ENCODE results near the gene IRF3. TPM values are rescaled to one million over a fixed set of nuclear protein-coding genes. Genes with fewer than 3 reads are reported as not detected.
A peak's percentile ranks its signal among the peaks of the same experiment; 100 is the strongest.
"Not testable (repeated sequence)": the region's sequence is repeated elsewhere in the genome, so short reads cannot be mapped to it uniquely, and the experiment has no call there.

The IRF3 gene
- polyA plus RNA-seq, 4 donors: 34.9 to 76.8 (median 65.1) TPM

DNA sequence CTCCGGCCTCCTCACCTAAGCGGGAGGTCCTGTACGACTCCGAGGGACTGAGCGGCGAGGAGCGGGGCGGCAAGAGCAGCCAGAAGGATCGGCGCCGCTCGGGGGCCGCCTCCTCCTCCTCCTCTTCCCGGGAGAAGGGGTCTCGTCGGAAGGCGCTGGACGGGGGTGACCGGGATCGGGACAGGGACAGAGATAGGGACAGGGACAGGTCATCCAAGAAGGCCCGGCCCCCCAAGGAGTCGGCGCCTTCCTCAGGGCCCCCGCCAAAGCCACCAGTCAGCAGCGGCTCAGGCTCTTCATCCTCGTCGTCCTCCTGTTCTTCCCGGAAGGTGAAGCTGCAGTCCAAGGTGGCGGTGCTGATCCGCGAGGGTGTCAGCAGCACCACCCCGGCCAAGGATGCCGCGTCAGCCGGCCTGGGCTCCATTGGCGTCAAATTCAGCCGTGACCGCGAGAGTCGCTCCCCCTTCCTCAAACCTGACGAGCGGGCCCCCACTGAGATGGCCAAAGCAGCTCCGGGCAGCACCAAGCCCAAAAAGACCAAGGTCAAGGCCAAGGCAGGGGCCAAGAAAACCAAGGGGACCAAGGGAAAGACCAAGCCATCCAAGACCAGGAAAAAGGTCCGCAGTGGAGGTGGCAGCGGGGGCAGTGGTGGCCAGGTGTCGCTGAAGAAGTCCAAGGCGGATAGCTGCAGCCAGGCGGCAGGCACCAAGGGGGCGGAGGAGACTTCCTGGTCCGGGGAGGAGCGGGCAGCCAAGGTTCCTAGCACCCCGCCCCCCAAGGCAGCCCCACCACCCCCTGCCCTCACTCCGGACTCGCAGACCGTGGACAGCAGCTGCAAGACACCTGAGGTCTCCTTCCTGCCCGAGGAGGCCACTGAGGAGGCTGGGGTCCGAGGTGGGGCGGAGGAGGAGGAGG is 12.8 kb downstream of the IRF3 start:
- no peak for DNase-seq (ENCODE audit: low read depth in 4 of 4, low spot score in 2 of 4)

DNA sequence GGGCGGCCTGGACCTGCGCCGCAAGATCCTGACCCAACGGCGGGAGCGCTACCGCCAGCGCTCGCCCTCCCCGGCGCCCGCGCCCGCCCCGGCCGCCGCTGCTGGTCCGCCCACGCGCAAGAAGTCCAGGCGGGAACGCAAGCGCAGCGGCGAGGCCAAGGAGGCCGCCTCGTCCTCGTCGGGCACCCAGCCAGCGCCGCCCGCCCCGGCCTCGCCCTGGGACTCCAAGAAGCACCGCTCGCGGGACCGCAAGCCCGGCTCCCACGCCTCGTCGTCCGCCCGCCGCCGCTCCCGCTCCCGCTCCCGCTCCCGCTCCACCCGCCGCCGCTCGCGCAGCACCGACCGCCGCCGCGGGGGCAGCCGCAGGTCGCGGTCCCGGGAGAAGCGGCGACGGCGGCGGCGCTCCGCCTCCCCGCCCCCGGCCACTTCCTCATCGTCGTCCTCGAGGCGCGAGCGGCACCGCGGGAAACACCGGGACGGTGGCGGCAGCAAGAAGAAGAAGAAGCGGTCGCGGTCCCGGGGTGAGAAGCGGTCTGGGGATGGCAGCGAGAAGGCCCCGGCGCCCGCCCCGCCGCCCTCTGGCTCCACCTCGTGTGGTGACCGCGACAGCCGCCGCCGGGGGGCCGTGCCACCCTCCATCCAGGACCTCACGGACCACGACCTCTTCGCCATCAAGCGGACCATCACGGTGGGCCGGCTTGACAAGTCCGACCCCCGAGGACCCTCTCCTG is 13.7 kb downstream of the IRF3 start:
- no peak for DNase-seq (ENCODE audit: low read depth in 4 of 4, low spot score in 2 of 4)

DNA sequence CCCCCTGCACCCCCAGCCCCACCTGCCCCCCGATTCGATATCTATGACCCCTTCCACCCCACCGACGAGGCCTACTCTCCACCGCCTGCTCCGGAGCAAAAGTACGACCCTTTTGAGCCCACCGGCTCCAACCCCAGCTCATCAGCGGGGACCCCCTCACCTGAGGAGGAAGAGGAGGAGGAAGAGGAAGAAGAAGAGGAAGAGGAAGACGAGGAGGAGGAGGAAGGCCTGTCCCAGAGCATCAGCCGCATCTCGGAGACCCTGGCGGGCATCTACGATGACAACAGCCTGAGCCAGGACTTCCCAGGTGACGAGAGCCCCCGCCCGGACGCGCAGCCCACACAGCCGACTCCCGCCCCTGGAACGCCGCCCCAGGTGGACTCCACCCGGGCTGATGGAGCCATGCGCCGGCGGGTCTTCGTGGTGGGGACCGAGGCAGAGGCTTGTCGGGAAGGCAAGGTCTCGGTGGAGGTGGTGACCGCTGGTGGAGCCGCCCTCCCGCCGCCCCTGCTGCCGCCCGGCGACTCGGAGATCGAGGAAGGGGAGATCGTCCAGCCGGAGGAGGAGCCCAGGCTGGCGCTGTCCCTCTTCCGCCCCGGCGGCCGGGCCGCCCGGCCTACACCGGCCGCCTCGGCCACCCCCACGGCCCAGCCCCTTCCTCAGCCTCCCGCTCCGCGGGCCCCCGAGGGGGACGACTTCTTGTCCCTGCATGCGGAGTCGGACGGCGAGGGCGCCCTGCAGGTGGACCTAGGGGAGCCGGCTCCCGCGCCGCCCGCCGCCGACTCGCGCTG is 14.4 kb downstream of the IRF3 start:
- no peak for DNase-seq (ENCODE audit: low read depth in 4 of 4, low spot score in 2 of 4)

DNA sequence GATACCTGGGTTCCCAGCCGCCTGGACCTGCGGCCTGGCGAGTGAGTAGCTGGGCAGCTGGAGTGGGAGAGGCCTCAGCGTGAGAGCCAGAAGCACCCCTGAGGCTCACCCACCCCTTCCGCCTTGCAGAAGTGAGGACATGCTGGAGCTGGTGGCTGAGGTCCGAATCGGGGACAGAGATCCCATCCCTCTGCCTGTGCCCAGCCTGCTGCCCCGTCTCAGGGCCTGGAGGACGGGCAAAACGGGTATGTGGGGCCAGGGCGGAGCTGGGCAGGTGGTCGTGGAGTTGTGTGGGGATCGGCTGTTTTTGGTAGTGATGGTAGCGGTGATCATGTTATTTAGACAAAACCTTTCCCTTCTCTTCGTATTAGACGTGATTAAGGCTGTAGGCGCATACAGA is 19.1 kb downstream of the IRF3 start:
- no peak for DNase-seq (ENCODE audit: low read depth in 4 of 4, low spot score in 2 of 4)

DNA sequence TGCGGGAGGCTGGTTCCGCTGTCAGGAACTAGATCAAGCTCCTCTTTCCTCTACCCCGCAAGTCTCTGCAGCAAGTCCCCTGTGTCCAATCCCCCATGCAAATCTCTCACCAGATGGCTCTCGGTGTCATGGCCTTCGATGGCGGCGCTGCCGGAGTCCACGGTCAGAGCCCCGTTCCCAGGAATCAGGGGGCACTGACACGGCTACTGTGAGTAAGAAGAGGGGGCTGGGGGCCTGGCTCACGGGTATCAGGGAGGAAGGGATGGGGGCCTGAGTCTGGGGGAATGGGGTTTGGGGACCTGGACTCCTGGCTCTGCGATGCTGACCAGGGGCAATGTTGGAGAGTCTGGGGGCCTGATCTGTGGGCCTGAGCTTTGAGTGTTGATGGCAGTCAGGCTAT is 19.7 kb downstream of the IRF3 start:
- DNase-seq (ENCODE audit: low read depth in 4 of 4, low spot score in 2 of 4): no peak

DNA sequence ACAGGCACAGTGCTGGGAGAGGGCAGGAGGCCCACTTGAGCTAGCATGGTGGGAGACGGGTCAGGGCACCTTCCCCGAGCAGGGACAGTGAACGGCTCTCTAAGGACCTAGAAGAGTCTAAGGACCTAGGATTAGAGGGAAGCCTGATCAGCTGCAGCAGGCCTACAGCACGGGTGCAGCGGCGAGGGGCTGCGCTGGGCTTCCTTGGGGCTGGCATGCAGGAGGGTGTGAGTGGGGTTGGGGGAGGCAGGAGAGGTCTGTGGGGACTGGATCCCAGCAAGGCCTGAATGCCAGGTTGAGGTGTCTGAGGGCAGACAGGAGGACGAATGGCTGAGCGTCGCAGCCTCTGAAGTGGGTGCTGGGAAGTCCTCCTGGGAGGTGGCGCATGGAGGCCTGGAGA is 20.1 kb downstream of the IRF3 start:
- no peak for DNase-seq (ENCODE audit: low read depth in 4 of 4, low spot score in 2 of 4)

DNA sequence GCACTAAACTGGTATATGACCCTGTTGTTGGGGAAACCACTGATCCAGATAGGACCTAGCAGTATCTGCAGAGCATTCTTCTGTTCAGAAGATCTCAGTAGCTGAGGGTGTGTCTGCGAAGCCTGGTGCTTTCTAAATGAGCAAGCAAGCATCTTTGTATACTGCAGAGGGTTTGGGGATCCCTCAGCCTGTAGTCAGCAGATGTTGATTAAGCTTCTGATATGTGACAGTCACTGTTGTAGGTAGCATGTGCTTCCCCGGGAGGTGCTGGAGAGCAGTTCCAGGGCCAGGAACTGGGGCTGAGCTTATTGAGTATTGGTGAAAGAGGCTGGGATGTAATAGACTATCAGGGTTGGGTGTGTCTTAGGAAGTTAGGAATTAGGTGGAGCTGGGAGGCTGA is 22.2 kb downstream of the IRF3 start:
- no peak for DNase-seq (ENCODE audit: low read depth in 4 of 4, low spot score in 2 of 4)

DNA sequence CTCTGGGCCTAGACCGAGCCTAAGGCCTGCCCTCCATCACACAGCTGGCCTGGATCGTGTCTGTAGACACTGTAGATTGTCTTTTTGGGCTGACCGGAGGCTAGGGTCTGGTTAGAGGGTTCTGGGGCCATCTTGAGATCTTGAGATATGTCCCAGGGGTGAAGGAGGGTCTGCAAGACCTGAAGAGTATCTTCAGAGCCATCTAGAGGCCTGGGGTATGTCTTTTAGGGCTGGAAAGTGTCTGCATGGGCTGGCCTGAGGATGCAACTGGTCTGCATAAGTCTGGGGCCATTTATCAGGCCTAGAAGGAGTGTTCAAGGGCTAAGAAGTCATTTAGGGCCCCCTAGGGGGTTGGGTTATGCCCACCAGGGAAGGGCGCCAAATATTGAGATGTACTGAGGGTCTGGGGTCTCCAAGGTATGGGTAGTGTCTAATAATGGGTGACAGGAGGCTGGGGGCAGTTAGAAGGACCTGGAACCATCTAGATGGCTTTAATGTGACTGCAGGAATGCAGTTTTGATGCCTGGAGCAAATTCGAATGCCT is 23.1 kb downstream of the IRF3 start:
- DNase-seq (ENCODE audit: low read depth in 4 of 4, low spot score in 2 of 4): no peak

DNA sequence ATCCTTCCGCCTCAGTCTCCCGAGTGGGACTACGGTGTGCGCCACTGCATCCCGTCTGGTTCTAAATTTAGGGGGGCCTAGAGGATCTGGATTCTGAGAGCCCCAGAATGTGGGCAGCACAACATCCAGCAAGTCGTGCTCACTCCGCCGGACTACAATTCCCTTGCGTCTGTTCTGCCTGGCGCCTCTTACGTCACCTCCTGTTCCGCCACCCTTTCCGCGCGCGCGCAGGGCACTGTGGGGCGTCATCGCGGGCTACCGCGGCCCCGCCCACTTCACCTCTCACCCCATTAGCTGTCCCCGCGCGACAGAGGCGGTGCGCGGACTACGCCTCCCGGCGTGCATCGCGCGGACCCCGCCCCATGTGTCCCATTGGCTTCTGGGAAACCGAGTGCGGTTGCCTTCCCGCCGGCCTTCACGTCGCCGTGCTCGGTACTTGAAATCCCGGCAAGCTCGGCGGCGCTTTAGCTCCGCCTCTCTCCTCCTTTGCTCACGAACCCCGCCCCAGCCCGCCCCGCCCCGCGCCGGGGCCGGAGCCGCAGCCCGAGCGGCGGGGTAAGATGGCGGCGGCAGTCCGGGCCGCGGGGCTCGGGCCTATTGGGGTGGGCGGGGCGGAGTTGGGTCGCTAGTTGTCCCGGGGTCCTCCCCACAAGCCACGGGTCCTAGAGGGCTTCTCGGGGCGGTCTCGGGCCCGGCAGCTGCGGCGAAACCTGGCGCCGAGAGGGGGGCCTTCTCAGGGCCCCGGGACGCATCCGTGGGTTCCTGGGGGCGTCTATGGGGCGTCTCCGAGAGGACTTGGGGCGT is 23.8 kb downstream of the IRF3 start, which contains the start of gene SCAF1:
TSS of gene SCAF1 (plus strand) at position 522 of the 804 bp plus-strand sequence. CDS start 2,818 bp downstream, outside the sequence.
- peak; percentile 92 to 99 (median 96) for DNase-seq (ENCODE audit: low read depth in 4 of 4, low spot score in 2 of 4)

DNA sequence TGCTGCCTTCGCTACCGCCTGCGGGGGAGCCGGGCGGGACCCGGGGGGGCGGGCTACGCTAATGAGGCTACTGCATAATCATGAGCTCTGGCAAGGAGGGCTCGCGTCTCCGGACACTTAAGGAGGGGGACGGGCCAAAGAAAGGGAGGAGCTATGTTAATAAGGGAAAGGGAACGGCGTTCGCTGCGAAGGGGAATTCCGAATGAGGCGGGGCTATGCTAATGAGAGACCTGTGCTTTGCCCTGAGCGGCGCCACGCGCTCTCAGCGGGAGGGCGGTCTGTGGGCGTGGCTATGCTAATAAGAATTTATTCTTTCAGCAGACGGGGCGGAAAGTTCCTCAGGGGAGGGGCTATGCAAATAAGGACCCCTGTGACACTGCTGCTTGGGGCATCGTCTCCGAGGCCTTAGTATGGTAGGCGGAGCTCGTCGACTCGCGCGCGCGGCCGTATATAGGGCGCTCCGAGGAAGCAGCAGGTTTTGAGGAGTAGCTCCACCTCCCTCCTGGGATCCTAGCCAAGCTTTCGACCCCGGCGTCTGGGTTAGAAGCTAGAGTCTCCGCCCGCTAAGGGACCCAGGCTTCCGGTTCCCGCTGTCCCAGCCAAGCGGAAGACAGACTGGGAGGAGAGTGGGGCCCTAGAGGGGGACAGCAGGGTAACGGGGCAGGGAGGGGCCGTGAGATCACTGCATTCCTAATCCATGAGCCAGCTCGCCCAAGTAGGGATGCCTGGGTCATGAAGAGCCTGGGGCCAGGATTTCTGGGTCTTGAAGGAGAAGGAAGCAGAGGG is 25.4 kb downstream of the IRF3 start, which contains the start of gene RRAS:
TSS of gene RRAS (minus strand) at position 31 of the 786 bp plus-strand sequence. CDS start 45 bp downstream, outside the sequence.
- peak; percentile 96 to 100 (median 100) for DNase-seq (ENCODE audit: low read depth in 4 of 4, low spot score in 2 of 4)

DNA sequence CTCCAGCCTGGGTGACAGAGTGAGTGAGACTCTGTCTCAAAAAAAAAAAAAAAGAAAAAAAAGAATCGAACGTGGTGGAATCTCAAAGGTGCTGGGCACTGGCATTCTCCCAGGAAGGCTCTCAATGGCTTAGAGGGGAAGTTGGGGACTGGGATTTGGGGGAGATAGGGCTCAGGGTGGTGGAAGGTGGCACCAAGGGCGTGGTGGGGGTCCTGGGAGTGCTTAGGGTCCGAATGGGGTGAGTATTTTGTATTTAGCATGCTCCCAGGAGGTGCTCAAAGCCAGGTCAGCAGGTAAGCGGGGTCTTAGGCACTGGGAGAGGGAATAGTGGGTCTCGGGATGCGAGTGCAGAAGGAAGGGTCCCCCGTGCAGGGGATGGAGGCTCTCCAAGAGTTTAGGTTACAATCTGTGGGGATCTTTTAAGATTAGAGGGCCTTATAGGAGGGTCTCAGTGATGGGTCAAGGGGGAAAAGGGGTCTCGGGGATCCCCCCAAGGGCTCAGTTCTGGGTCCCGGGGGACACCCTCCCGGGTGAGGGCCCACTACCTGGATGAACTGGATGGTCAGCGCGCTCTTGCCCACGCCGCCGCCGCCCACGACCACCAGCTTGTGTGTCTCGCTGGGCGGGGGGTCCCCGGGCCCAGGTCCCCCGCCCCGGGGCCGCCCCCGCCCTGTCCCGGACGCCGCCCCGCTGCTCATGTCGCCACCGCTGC is 26.1 kb downstream of the IRF3 start:
- no peak for DNase-seq (ENCODE audit: low read depth in 4 of 4, low spot score in 2 of 4)

DNA sequence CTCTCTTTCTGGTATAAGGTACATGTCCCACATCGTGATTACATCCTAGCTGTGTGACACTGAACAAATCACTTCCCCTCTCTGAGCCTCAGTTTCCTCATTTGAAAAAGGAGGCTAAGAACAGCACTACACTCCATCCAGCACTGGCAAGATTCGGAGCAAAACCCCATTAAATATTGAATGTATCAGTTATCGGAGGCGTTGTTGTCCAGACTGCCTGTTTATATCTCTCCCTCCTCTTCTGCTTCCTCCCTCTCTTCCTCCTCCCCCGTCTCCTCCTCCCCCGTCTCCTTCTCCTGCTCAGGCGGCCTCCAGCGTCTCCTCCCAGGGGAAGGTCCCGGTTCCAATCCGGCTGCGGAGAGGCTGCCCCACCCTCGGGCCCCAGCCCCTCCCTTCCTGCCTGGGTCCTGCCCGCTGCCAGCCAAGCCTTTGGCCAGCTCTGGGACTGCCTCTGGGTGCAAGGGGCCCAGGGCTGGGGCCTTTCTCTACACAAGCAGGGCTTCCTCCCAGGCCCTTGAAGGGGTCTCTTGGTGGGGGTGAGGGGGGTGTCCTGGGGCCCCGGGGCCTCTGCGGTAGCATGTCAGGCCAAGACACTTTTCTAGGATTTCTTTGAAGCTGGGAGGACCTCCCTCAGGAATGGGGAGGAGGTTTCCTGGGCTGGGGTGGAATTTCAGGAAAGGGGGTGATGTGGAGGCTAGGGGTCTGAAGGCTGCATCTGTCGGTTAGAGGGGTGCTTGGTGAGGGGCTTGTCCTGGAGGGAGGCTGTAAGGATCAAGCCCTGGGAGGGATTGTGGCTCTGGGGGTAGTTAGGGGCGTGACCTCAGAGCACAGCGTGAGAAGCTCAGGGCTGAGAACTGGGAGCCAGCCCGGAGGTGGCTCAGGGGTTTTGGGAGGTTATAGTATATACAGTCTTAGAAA is 27.6 kb downstream of the IRF3 start:
- no peak for DNase-seq (ENCODE audit: low read depth in 4 of 4, low spot score in 2 of 4)

DNA sequence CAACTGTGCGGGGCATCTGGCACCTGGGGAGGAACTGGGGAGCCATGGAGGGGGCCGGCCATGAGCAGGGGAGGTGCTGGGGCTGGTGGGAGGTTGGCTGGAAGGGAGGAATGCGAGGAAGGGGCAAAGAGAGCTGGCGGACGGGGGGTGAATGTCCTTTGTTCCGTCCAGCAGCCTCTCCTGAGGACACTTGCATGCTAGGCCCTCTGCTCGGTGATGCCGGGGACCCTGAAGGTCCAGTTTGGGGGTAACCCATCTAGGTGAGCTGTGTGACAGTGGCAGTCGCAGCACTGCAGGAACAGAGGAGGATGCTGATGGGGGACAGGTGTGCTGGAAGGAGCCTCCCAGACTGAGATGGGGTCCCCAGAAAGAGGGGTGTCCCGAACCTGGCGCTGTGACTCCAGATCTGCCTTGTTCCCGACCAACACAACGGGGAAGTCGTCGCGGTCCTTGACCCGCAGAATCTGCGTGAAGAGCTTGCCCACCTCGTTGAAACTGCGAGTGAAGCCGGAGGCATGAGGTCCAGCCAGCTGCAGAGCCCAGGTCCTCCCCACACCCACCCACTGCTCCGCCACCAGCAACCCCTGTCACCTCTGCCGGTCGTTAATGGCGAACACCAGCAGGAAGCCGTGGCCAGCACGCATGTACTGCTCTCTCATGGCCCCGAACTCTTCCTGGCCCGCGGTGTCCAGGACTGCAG is 29.3 kb downstream of the IRF3 start:
- no peak for DNase-seq (ENCODE audit: low read depth in 4 of 4, low spot score in 2 of 4)

DNA sequence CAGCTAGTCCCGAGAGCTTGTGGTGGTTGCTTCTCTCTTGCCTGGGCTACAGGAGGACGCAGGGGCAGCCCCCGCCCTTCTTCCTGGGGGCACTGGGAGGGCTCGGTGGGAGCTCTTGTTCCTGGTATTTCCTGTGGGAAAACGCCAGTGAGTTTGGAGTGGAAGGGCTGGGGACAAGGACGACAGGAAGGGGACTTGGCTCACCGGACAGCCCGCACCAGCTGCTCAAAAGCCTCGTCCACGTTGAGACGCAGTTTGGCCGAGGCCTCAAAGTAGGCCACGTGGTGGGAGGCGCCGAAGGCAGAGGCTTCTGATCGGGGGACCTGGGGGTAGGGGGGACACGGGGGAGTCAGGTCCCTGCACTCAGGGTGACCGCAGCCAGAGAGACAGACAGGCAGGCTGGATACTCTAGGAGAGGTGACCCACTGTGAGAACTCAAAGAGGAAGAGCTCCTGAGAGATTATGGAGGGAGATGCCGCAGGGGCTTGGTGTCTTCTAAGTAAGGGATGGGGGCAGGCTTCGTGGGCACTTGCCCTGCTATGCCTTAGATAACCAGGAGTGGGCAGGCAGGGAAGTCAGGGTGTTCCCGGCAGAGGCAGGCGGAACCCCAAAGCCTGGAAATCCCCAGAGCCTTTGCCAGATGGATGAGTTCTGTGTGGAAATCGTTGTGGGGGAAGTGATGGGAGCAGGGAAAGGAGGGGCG is 30.0 kb downstream of the IRF3 start:
- DNase-seq (ENCODE audit: low read depth in 4 of 4, low spot score in 2 of 4): no peak

DNA sequence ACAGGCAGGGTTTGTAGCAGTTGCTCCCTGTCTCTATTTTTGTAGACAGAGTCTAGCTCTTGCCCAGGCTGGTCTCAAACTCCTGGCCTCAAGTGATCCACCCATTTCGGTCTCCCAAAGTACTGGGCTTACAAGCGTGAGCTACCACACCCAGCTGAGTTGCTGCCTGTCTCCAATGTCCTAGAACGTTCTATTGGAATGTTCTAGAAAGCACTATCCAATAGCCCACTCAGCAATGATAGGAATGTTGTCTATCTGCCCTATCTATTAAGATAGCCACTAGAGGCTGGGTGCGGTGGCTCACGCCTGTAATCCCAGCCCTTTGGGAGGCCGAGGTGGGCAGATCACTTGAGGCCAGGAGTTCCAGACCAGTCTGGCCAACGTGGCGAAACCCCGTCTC is 32.4 kb downstream of the IRF3 start:
- not testable (repeated sequence) for DNase-seq (ENCODE audit: low read depth in 4 of 4, low spot score in 2 of 4)

DNA sequence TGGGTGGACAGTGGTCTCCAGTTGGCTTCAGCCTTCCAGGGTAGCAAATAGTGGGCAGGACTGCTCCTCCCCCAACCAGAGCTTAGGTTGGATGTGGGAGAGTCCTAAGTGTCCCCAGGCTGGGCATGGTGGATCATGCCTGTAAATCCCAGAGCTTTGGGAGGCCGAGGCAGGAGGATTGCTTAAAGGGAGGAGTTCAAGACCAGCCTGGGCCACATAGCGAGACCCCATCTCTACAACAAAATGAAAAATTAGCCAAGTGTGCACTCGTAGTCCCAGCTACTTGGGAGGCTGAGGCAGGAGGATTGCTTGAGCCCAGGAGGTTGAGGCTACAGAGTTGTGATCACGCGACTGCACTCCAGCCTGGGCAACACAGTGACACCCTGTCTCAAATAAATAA is 33.1 kb downstream of the IRF3 start:
- DNase-seq (ENCODE audit: low read depth in 4 of 4, low spot score in 2 of 4): no peak

Data from left renal cortex interstitium (tissue), 4 donors.